Spleen (tissue), 11 donors: ENCODE measurements around the gene HESX1. TPM values are rescaled to one million over a fixed set of nuclear protein-coding genes. Genes with fewer than 3 reads are reported as not detected.

Source experiments
- DNase-seq: peaks from one replicate; pipeline ENCODE4 v3.0.0-alpha.2; 2020
- H3K27ac ChIP-seq, 8 donors: fragments of 200-600 bp; sonication (generic) in 7 of 8; 1 replicate in 4 of 8; 2 replicates in 4 of 8; pipeline versions ENCODE4 v1.5.0 to v1.8.0; 2016 to 2021; ENCODE audit warnings: inconsistent platforms in 4 of 8, mild to moderate bottlenecking in 4 of 8, moderate library complexity in 1 of 8
- H3K27me3 ChIP-seq, 7 donors: fragments of 200-600 bp; sonication (generic) in 6 of 7; replicated peaks in 1 of 7; 1 replicate in 4 of 7; 2 replicates in 3 of 7; pipeline versions ENCODE4 v1.5.0 to v1.8.0; 2016 to 2021; ENCODE audit warnings: inconsistent platforms in 3 of 7, mild to moderate bottlenecking in 1 of 7
- H3K36me3 ChIP-seq, 6 donors: fragments of 200-600 bp; sonication (generic) in 5 of 6; 1 replicate in 4 of 6; 2 replicates in 2 of 6; pipeline versions ENCODE4 v1.5.0 to v1.8.0; 2016 to 2021; ENCODE audit warnings: inconsistent platforms in 2 of 6
- H3K4me1 ChIP-seq, 6 donors: fragments of 200-600 bp; sonication (generic) in 5 of 6; 1 replicate in 3 of 6; 2 replicates in 3 of 6; pipeline versions ENCODE4 v1.5.0 to v1.8.0; 2016 to 2021; ENCODE audit warnings: inconsistent platforms in 3 of 6
- H3K4me3 ChIP-seq, 8 donors: fragments of 200-600 bp; sonication (generic) in 7 of 8; 1 replicate in 4 of 8; 2 replicates in 4 of 8; pipeline versions ENCODE4 v1.5.0 to v1.8.0; 2016 to 2021; ENCODE audit warnings: inconsistent platforms in 4 of 8, mild to moderate bottlenecking in 4 of 8, moderate library complexity in 2 of 8
- H3K9me3 ChIP-seq, 8 donors: fragments of 200-600 bp; sonication (generic) in 7 of 8; 1 replicate in 4 of 8; 2 replicates in 4 of 8; pipeline versions ENCODE4 v1.5.0 to v1.8.0; 2016 to 2021; ENCODE audit warnings: inconsistent platforms in 4 of 8
- CTCF ChIP-seq, 11 experiments: fragments of 200-600 bp in 7 of 11; fragments of 450-650 bp in 4 of 11; sonication (generic) in 4 of 11; IDR thresholded peaks in 8 of 11; conservative IDR thresholded peaks in 3 of 11; 1 replicate in 7 of 11; 2 replicates in 4 of 11; pipeline versions ENCODE4 v1.4.0 to v1.8.0; 2016 to 2021; ENCODE audit warnings: antibody characterized with exemption in 11 of 11, inconsistent platforms in 4 of 11, mild to moderate bottlenecking in 1 of 11
- POLR2A ChIP-seq, 3 donors: fragments of 450-650 bp; IDR thresholded peaks; one replicate each; pipeline ENCODE4 v1.5.1; 2017; ENCODE audit warnings: antibody characterized with exemption in 3 of 3, mild to moderate bottlenecking in 1 of 3
- POLR2AphosphoS5 ChIP-seq, 3 donors: sonication (generic); formaldehyde crosslinking; IDR thresholded peaks; one replicate each; pipeline ENCODE4 v1.5.1; 2017; ENCODE audit warnings: antibody characterized with exemption in 3 of 3
- WGBS, 5 donors: extraction: QIAGEN DNeasy Blood & Tissue Kit in 3 of 5; methylation state at CpG; one replicate each; pipeline versions ENCODE4 v1.1.5 to v1.1.7; 2013 to 2018; 5-methylcytosine and 5-hydroxymethylcytosine counted together
- intact Hi-C: fragments of 100-400 bp; cut with DNase I; formaldehyde crosslinking; loops from one replicate; pipeline ENCODE4 v1.15.0; 2023; ENCODE audit warnings: low total_unique reads
- polyA plus RNA-seq, 3 donors: library from polyadenylated mRNA; stranded (reverse); fragments of 200-250 nt; gene quantifications; one replicate each; pipeline ENCODE4 v1.2.1, GENCODE V29; 2013
- total RNA-seq, 7 donors: library from RNA; depleted of rRNA in 3 of 7; stranded (reverse); fragments of >200 nt in 3 of 7; fragmentation: NEBNext Ultra II Directional in 4 of 7; extraction: Animal tissue kit (Norgen Biotek cat#: 25700) in 4 of 7; gene quantifications; one replicate each; pipeline versions ENCODE4 v1.1.0 to v1.2.1, GENCODE V29; 2016 to 2021
- donor health status: healthy with polysubstance abuse.
- donor health status: DM: no; HTN: no; CAD: no; lungs with moderate emphysema.
- donor health status: DM: no; HTN: no; CAD: no.
- donor health status: Bipolar disorder and iron deficiency.
- donor health status: healthy.
- donor health status: DM: no; HTN: no; CAD: no.
- donor health status: DM: yes; HTN: yes; CAD: no.

The HESX1 gene
- total and polyA plus RNA-seq, 10 donors, result 0.70 to 3.4 (median 1.8) TPM; not detected in 2

- H3K27me3 ChIP-seq, result peaks cover 0 to 22% (median 0%) of the 10 kb centered on the region in 7 donors
- no peak for TF ChIP-seq POLR2A (IDR thresholded peaks at IDR 0.05)
- no peak for TF ChIP-seq CTCF (IDR thresholded peaks at IDR 0.05 in 8 of 11, conservative IDR thresholded peaks at IDR 0.05 in 3 of 11)
- TF ChIP-seq POLR2AphosphoS5 (IDR thresholded peaks at IDR 0.05), result no peak
- peak overlapping the region in 3 of 8 donors; percentile 11 to 31 (median 12) for H3K27ac ChIP-seq
- H3K4me1 ChIP-seq, result peaks cover 0 to 10% (median 0%) of the 10 kb centered on the region in 6 donors
- no peak for DNase-seq
- 71 to 87% (median 80%) methylated on average over 3 of the region's 3 CpGs for WGBS, 5 donors
- H3K4me3 ChIP-seq, result no peak overlapping the region
- no peaks in the 10 kb centered on the region for H3K36me3 ChIP-seq
- no peaks in the 10 kb centered on the region for H3K9me3 ChIP-seq
- intact Hi-C loops, result no loop called here
These were observed 48.0 kb downstream of the HESX1 start for GRCh38 chr3:57151749-57152148.

GRCh38 chr3:57151021-57151449 is 48.7 kb downstream of the HESX1 start:
- intact Hi-C loops, result no loop called here
- WGBS, 5 donors, result 65 to 73% (median 71%) methylated on average over 2 of the region's 2 CpGs
- Histone ChIP-seq H3K27ac (peak overlapping the region in 1 of 8 donors; percentile 31), H3K9me3 (no peaks in the 10 kb centered on the region), H3K4me3 (no peak overlapping the region), H3K36me3 (no peaks in the 10 kb centered on the region), H3K4me1 (peaks cover 0 to 10% (median 0%) of the 10 kb centered on the region in 6 donors), H3K27me3 (peaks cover 0 to 17% (median 0%) of the 10 kb centered on the region in 7 donors)
- no peak for DNase-seq
- TF ChIP-seq CTCF (IDR thresholded peaks at IDR 0.05 in 8 of 11, conservative IDR thresholded peaks at IDR 0.05 in 3 of 11) (no peak), POLR2AphosphoS5 (IDR thresholded peaks at IDR 0.05) (no peak), POLR2A (IDR thresholded peaks at IDR 0.05) (no peak)

- no peak for TF ChIP-seq POLR2AphosphoS5 (IDR thresholded peaks at IDR 0.05)
- TF ChIP-seq POLR2A (IDR thresholded peaks at IDR 0.05), result no peak
- no peak for TF ChIP-seq CTCF (IDR thresholded peaks at IDR 0.05 in 8 of 11, conservative IDR thresholded peaks at IDR 0.05 in 3 of 11)
- peaks cover 0 to 10% (median 0%) of the 10 kb centered on the region in 6 donors for H3K4me1 ChIP-seq
- intact Hi-C loops, result no loop called here
- no peaks in the 10 kb centered on the region for H3K9me3 ChIP-seq
- peak overlapping the region in 1 of 8 donors; percentile 31 for H3K27ac ChIP-seq
- DNase-seq, result no peak
- whole genome bisulfite sequencing, 5 donors, result 61 to 81% (median 69%) methylated on average over 7 of the region's 7 CpGs
- no peak overlapping the region for H3K4me3 ChIP-seq
- H3K27me3 ChIP-seq, result peaks cover 0 to 13% (median 0%) of the 10 kb centered on the region in 7 donors
- no peaks in the 10 kb centered on the region for H3K36me3 ChIP-seq
These were observed 49.6 kb downstream of the HESX1 start for GRCh38 chr3:57150113-57150581.

Other genes starting within 250 kb of the HESX1 start
- under 1 TPM in 2 of 7 donors, not detected in 5; 0.17 to 0.34 TPM for gene SPATA12, start 139.3 kb downstream of the HESX1 start, total RNA-seq
- gene SPATA12, start 139.3 kb downstream of the HESX1 start, polyA plus RNA-seq, result under 1 TPM; 0.13 to 0.16 (median 0.15) TPM
- 10 to 100 TPM in 1 of 7 donors, 1 to 10 TPM in 6; 1.7 to 15.9 (median 3.8) TPM for gene IL17RD, start 34.6 kb downstream of the HESX1 start, total RNA-seq
- under 1 TPM; 0.20 to 0.58 (median 0.35) TPM for gene IL17RD, start 34.6 kb downstream of the HESX1 start, polyA plus RNA-seq
- 10 to 100 TPM; 40.4 to 49.5 (median 42.6) TPM for gene APPL1, start 27.8 kb upstream of the HESX1 start, total RNA-seq
- 10 to 100 TPM; 10.0 to 14.8 (median 12.7) TPM for gene APPL1, start 27.8 kb upstream of the HESX1 start, polyA plus RNA-seq
- gene ASB14, start 92.7 kb upstream of the HESX1 start, total RNA-seq, result not detected
- gene ASB14, start 92.7 kb upstream of the HESX1 start, polyA plus RNA-seq, result under 1 TPM in 1 of 3 donors, not detected in 2; 0.07 TPM